H1 (cell line): ENCODE data around the gene SYMPK. TPM values are rescaled to one million over a fixed set of nuclear protein-coding genes. Genes with fewer than 3 reads are reported as not detected.

ENCODE experiments used
- CTCF ChIA-PET: fragments of 300-600 bp; sonication (Branson Sonifier 250); formaldehyde crosslinking; loops from one replicate; lab custom pipeline; 2021; ENCODE audit not compliant: partially characterized antibody; lab: Charles Lee
- POLR2A ChIA-PET: fragments of 300-600 bp; sonication (Branson Sonifier 250); formaldehyde crosslinking; loops from one replicate; lab custom pipeline; 2021; ENCODE audit warnings: inconsistent platforms; ENCODE audit not compliant: partially characterized antibody; lab: Charles Lee
- DNase-seq, 2 experiments: peaks; one replicate each; pipeline versions ENCODE4 v3.0.0 to v3.0.0-alpha.2; 2010 to 2022; ENCODE audit warnings: low spot score in 2 of 2, low read depth in 1 of 2, mixed read lengths in 1 of 2
- FAIRE-seq: peaks from 2 replicates; lab custom pipeline; 2011; peaks lifted over from hg19 to GRCh38; lab: Jason Lieb, UNC
- H2AFZ ChIP-seq: 2 replicates; pipeline ENCODE4 v1.8.1; 2012; ENCODE audit warnings: low read length, inconsistent platforms
- H2AK5ac ChIP-seq: 2 replicates; pipeline ENCODE4 v1.6.1; 2013; ENCODE audit warnings: low read depth, low read length
- H2BK120ac ChIP-seq: replicated peaks from 2 replicates; pipeline ENCODE3; 2013; ENCODE audit warnings: low read depth, low read length, inconsistent platforms
- H2BK12ac ChIP-seq: 2 replicates; pipeline ENCODE4 v1.6.1; 2013; ENCODE audit warnings: low read depth, low read length
- H2BK15ac ChIP-seq: 2 replicates; pipeline ENCODE4 v1.6.1; 2013; ENCODE audit warnings: low read length
- H2BK20ac ChIP-seq: 2 replicates; pipeline ENCODE4 v1.6.1; 2013; ENCODE audit warnings: low read length
- H2BK5ac ChIP-seq: 2 replicates; pipeline ENCODE4 v1.6.1; 2013; ENCODE audit warnings: low read depth, low read length
- H3K14ac ChIP-seq: 2 replicates; pipeline ENCODE4 v1.6.1; 2013; ENCODE audit warnings: inconsistent platforms; ENCODE audit not compliant: insufficient read length
- H3K18ac ChIP-seq: 2 replicates; pipeline ENCODE4 v1.6.1; 2013; ENCODE audit warnings: low read length; ENCODE audit errors: extremely low read depth
- H3K23ac ChIP-seq: 2 replicates; pipeline ENCODE4 v1.6.1; 2013; ENCODE audit warnings: inconsistent platforms; ENCODE audit not compliant: insufficient read length
- H3K23me2 ChIP-seq: 2 replicates; pipeline ENCODE4 v1.6.1; 2013; ENCODE audit warnings: low read depth, low read length
- H3K27ac ChIP-seq: 2 replicates; pipeline ENCODE4 v1.6.1; 2011; ENCODE audit warnings: low read depth, low read length, inconsistent platforms
- H3K27me3 ChIP-seq, 4 experiments: replicated peaks in 1 of 4; 1 replicate in 1 of 4; 2 replicates in 3 of 4; pipeline versions ENCODE4 v1.6.1 to v1.8.1; 2011 to 2013; ENCODE audit warnings: low read length in 3 of 4, mild to moderate bottlenecking in 3 of 4, inconsistent platforms in 2 of 4, mixed read lengths in 2 of 4, moderate library complexity in 1 of 4; ENCODE audit not compliant: control insufficient read depth in 3 of 4, insufficient read depth in 3 of 4; ENCODE audit errors: extremely low read depth in 1 of 4
- H3K36me3 ChIP-seq, 4 experiments: 2 replicates each; pipeline versions ENCODE4 v1.6.1 to v1.8.1; 2011 to 2013; ENCODE audit warnings: mild to moderate bottlenecking in 4 of 4, low read length in 3 of 4, moderate library complexity in 2 of 4, control low read depth in 1 of 4, inconsistent platforms in 1 of 4; ENCODE audit not compliant: insufficient read depth in 4 of 4, control insufficient read depth in 2 of 4
- H3K4ac ChIP-seq: replicated peaks from 2 replicates; pipeline ENCODE3; 2013; ENCODE audit warnings: low read length, low read depth, mixed read lengths, inconsistent platforms; ENCODE audit not compliant: insufficient read length
- H3K4me1 ChIP-seq, 4 experiments: replicated peaks in 1 of 4; 1 replicate in 1 of 4; 2 replicates in 3 of 4; pipeline versions ENCODE4 v1.6.1 to v1.8.1; 2011 to 2013; ENCODE audit warnings: low read length in 3 of 4, inconsistent platforms in 2 of 4, mixed read lengths in 1 of 4; ENCODE audit not compliant: insufficient read depth in 4 of 4, control insufficient read depth in 3 of 4
- H3K4me2 ChIP-seq, 2 experiments: 2 replicates each; pipeline versions ENCODE4 v1.6.1 to v1.8.1; 2011 to 2013; ENCODE audit warnings: low read depth in 2 of 2, low read length in 2 of 2, control low read depth in 1 of 2, inconsistent platforms in 1 of 2, mild to moderate bottlenecking in 1 of 2; ENCODE audit not compliant: insufficient read depth in 1 of 2
- H3K4me3 ChIP-seq, 4 experiments: fragments of 200-600, 300-600 bp in 1 of 4; sonication (generic), shearing (Covaris generic), sonication (Bioruptor Twin) in 1 of 4; 2 replicates each; pipeline versions ENCODE4 v1.5.1 to v1.8.1; 2011 to 2016; ENCODE audit warnings: low read length in 4 of 4, low read depth in 3 of 4, control low read depth in 2 of 4, inconsistent platforms in 2 of 4, mild to moderate bottlenecking in 2 of 4, mixed read lengths in 1 of 4, moderate library complexity in 1 of 4; ENCODE audit not compliant: insufficient read depth in 2 of 4; ENCODE audit errors: extremely low read depth in 1 of 4
- H3K56ac ChIP-seq: replicated peaks from 2 replicates; pipeline ENCODE3; 2013; ENCODE audit warnings: low read depth, mild to moderate bottlenecking, mixed read lengths, low read length, inconsistent platforms; ENCODE audit not compliant: insufficient read length
- H3K79me1 ChIP-seq: 2 replicates; pipeline ENCODE4 v1.6.1; 2013; ENCODE audit warnings: low read depth, low read length, control low read depth
- H3K79me2 ChIP-seq, 2 experiments: 2 replicates each; pipeline versions ENCODE4 v1.6.1 to v1.8.1; 2012 to 2013; ENCODE audit warnings: low read length in 2 of 2, mild to moderate bottlenecking in 2 of 2, inconsistent platforms in 1 of 2; ENCODE audit not compliant: insufficient read depth in 2 of 2, control insufficient read depth in 1 of 2
- H3K9ac ChIP-seq, 4 experiments: replicated peaks in 1 of 4; 1 replicate in 1 of 4; 2 replicates in 3 of 4; pipeline versions ENCODE4 v1.6.1 to v1.8.1; 2011 to 2013; ENCODE audit warnings: low read depth in 3 of 4, low read length in 3 of 4, control low read depth in 2 of 4, mild to moderate bottlenecking in 2 of 4, moderate library complexity in 2 of 4, inconsistent platforms in 1 of 4; ENCODE audit errors: extremely low read depth in 1 of 4
- H3K9me3 ChIP-seq, 2 experiments: 2 replicates each; pipeline versions ENCODE4 v1.6.1 to v1.8.1; 2012 to 2013; ENCODE audit warnings: mild to moderate bottlenecking in 2 of 2, moderate library complexity in 2 of 2, control low read depth in 1 of 2, inconsistent platforms in 1 of 2, low read depth in 1 of 2, low read length in 1 of 2, mixed read lengths in 1 of 2; ENCODE audit not compliant: insufficient read depth in 2 of 2
- H4K20me1 ChIP-seq, 2 experiments: replicated peaks in 1 of 2; 2 replicates each; pipeline versions ENCODE3 to v1.8.1; 2011 to 2013; ENCODE audit warnings: inconsistent platforms in 2 of 2, low read length in 2 of 2, mild to moderate bottlenecking in 1 of 2; ENCODE audit not compliant: insufficient read depth in 2 of 2, control insufficient read depth in 1 of 2
- H4K5ac ChIP-seq: 2 replicates; pipeline ENCODE4 v1.6.1; 2013; ENCODE audit warnings: low read length, low read depth, mixed read lengths, inconsistent platforms; ENCODE audit not compliant: insufficient read length
- H4K8ac ChIP-seq: 2 replicates; pipeline ENCODE4 v1.8.0; 2013; ENCODE audit warnings: mild to moderate bottlenecking, moderate library complexity, low read length, inconsistent platforms; ENCODE audit not compliant: insufficient read depth; ENCODE audit errors: extremely low read depth
- H4K91ac ChIP-seq: replicated peaks from 2 replicates; pipeline ENCODE3; 2013; ENCODE audit warnings: low read length, mixed read lengths, inconsistent platforms; ENCODE audit not compliant: insufficient read length
- EP300 ChIP-seq, 2 experiments: IDR thresholded peaks; 1 replicate in 1 of 2; 2 replicates in 1 of 2; pipeline ENCODE4 v1.6.1; 2011 to 2012; ENCODE audit warnings: low read depth in 2 of 2, low read length in 2 of 2, mild to moderate bottlenecking in 2 of 2, borderline replicate concordance in 1 of 2, inconsistent platforms in 1 of 2, moderate library complexity in 1 of 2
- POLR2AphosphoS5 ChIP-seq: IDR thresholded peaks from 2 replicates; pipeline ENCODE4 v1.6.1; 2011; ENCODE audit warnings: low read depth, low read length
- RXRA ChIP-seq: IDR thresholded peaks from 2 replicates; pipeline ENCODE4 v1.6.1; 2011; ENCODE audit warnings: low read depth, mild to moderate bottlenecking, low read length, moderate library complexity; ENCODE audit not compliant: insufficient read depth
- SAP30 ChIP-seq: fragments of 300-600 bp; sonication (generic); IDR thresholded peaks from 2 replicates; pipeline ENCODE4 v1.7.1; 2012; ENCODE audit warnings: low read length, moderate library complexity, mild to moderate bottlenecking, inconsistent platforms; ENCODE audit not compliant: insufficient read depth, insufficient replicate concordance
- SIX5 ChIP-seq: IDR thresholded peaks from 2 replicates; pipeline ENCODE4 v1.6.1; 2011; ENCODE audit warnings: mild to moderate bottlenecking, low read depth, low read length
- TAF1 ChIP-seq: IDR thresholded peaks from 2 replicates; pipeline ENCODE4 v1.6.1; 2011; ENCODE audit warnings: mild to moderate bottlenecking, low read depth, low read length
- YY1 ChIP-seq: IDR thresholded peaks from 2 replicates; pipeline ENCODE4 v1.6.1; 2011; ENCODE audit warnings: low read depth, mild to moderate bottlenecking, low read length
- WGBS, 2 experiments: shearing (Covaris generic) in 1 of 2; methylation state at CpG; one replicate each; pipeline versions ENCODE4 v1.1.6 to v1.1.7; 2013 to 2015; ENCODE audit warnings: low lambda C conversion rate in 2 of 2, mixed read lengths in 2 of 2, inconsistent platforms in 1 of 2, low coverage in 1 of 2, missing lambda C conversion rate in 1 of 2; ENCODE audit not compliant: insufficient replicate concordance in 2 of 2, insufficient coverage in 1 of 2, insufficient read length in 1 of 2; ENCODE audit errors: extremely low coverage in 1 of 2, missing lambda C conversion rate in 1 of 2; 5-methylcytosine and 5-hydroxymethylcytosine counted together
- polyA plus RNA-seq, 7 experiments: library from polyadenylated mRNA; depleted of rRNA in 3 of 7; stranded (reverse) in 5 of 7; unstranded in 2 of 7; fragments of >200 nt in 5 of 7; fragments of 200-250 nt in 2 of 7; gene quantifications; 1 replicate in 5 of 7; 2 replicates in 1 of 7; 4 replicates in 1 of 7; pipeline versions ENCODE4 v1.2.1 to v1.2.3, GENCODE V29; 2011 to 2013; ENCODE audit warnings: missing spikeins in 2 of 7, mixed read lengths in 2 of 7
- total RNA-seq: library from RNA; stranded (reverse); fragmentation: NEBNext Ultra II Directional; extraction: Animal tissue kit (Norgen Biotek cat#: 25700); gene quantifications from 2 replicates; pipeline ENCODE4 v1.2.1, GENCODE V29; 2021
- TF ChIP-seq, protein P1 (sequence below), 3 experiments: IDR thresholded peaks; 1 replicate in 2 of 3; 2 replicates in 1 of 3; pipeline versions ENCODE4 v1.5.1 to v1.6.1; 2011; ENCODE audit warnings: low read length in 3 of 3, mild to moderate bottlenecking in 3 of 3, inconsistent platforms in 2 of 3, low read depth in 1 of 3, moderate library complexity in 1 of 3; ENCODE audit not compliant: insufficient read depth in 1 of 3; ENCODE audit errors: control extremely low read depth in 1 of 3

Gene SYMPK
- total and polyA plus RNA-seq, 2 of the 8 experiments (the other 6 are each of a cell fraction or from before 2014, with no cell fraction given): 93.6 to 99.5 TPM

DNA sequence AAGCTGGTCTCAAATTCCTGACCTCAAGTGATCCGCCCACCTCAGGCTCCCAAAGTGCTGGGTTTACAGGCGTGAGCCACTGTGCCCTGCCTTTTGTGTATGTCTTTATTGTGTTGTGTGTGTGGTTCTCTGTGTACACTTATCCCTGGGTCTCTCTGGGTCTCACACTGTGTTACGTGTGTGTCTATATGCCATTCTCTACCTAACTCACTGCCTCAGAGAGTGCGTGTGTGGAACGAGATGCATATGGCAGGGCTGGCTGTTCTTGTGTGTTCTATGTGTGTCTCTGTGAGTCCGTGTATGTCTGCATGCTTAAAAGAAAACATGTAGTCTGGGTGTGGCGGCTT lies 11.6 kb upstream of the SYMPK start:
- no peak overlapping the region for H3K4ac ChIP-seq
- H3K18ac ChIP-seq: 0 out of 2 replicates have a peak overlapping the region, but pooled peaks have one; percentile 60
- peak overlapping the region in 1 of 4 experiments; percentile 11; a peak in 1 of 7 replicates for H3K9ac ChIP-seq
- 92% methylated on average over 7 of the region's 7 CpGs; no CpG with 5 or more reads in 1 of the 2 experiments for WGBS, 2 experiments
- H2BK120ac ChIP-seq: no peak overlapping the region
- H3K4me2 ChIP-seq: no peak overlapping the region; a peak in 1 of 4 replicates
- H3K79me2 ChIP-seq: no peaks in the 10 kb centered on the region
- FAIRE-seq (no peak), DNase-seq (no peak)
- no peak overlapping the region for H4K5ac ChIP-seq
- peaks cover 5 to 8% of the 10 kb centered on the region in 2 experiments for H4K20me1 ChIP-seq
- H2BK5ac ChIP-seq: no peak overlapping the region
- H3K23ac ChIP-seq: no peak overlapping the region
- H2AFZ ChIP-seq: no peak overlapping the region
- peaks cover 0 to 15% (median 3%) of the 10 kb centered on the region in 4 experiments; a peak in 3 of 8 replicates for H3K36me3 ChIP-seq
- H3K56ac ChIP-seq: no peak overlapping the region
- H2BK12ac ChIP-seq: peak overlapping the region; percentile 90; the same call in 1 of the 2 replicates
- no peak overlapping the region for H3K14ac ChIP-seq
- H2BK20ac ChIP-seq: no peak overlapping the region; the same call in 1 of the 2 replicates
- H3K9me3 ChIP-seq: no peaks in the 10 kb centered on the region
- no peak overlapping the region for H2BK15ac ChIP-seq
- H2AK5ac ChIP-seq: no peak overlapping the region; the same call in 1 of the 2 replicates
- peaks cover 0 to 12% (median 9%) of the 10 kb centered on the region in 4 experiments; a peak in 6 of 7 replicates for H3K4me1 ChIP-seq
- CTCF ChIA-PET: interaction anchor here (2.0 to 12.4 kb wide), 2 partner anchors 9 to 10 kb away, joined by 7 to 208 read pairs; partner anchors contain the start of genes FOXA3 and IRF2BP1
- H3K23me2 ChIP-seq: peaks cover 6% of the 10 kb centered on the region; the same call in 1 of the 2 replicates
- peaks cover 3% of the 10 kb centered on the region; the same call in 1 of the 2 replicates for H3K79me1 ChIP-seq
- H3K4me3 ChIP-seq: no peak overlapping the region
- H3K27ac ChIP-seq: no peak overlapping the region
- POLR2A ChIA-PET: interaction anchor here (6.0 to 13.7 kb wide), 2 partner anchors 9 kb away, joined by 48 to 277 read pairs; partner anchors contain the start of genes FOXA3, IRF2BP1 and SYMPK
- no peak overlapping the region for H4K8ac ChIP-seq
- no peaks in the 10 kb centered on the region; a peak in 1 of 7 replicates for H3K27me3 ChIP-seq
- TF ChIP-seq SAP30 (no peak), TAF1 (no peak), YY1 (no peak), RXRA (no peak), POLR2AphosphoS5 (no peak), SIX5 (no peak), EP300 (IDR thresholded peaks at IDR 0.05; ENCODE audit: borderline replicate concordance in 1 of 2, low read depth in 2 of 2, low read length in 2 of 2) (no peak)
- TF ChIP-seq, protein P1, sequence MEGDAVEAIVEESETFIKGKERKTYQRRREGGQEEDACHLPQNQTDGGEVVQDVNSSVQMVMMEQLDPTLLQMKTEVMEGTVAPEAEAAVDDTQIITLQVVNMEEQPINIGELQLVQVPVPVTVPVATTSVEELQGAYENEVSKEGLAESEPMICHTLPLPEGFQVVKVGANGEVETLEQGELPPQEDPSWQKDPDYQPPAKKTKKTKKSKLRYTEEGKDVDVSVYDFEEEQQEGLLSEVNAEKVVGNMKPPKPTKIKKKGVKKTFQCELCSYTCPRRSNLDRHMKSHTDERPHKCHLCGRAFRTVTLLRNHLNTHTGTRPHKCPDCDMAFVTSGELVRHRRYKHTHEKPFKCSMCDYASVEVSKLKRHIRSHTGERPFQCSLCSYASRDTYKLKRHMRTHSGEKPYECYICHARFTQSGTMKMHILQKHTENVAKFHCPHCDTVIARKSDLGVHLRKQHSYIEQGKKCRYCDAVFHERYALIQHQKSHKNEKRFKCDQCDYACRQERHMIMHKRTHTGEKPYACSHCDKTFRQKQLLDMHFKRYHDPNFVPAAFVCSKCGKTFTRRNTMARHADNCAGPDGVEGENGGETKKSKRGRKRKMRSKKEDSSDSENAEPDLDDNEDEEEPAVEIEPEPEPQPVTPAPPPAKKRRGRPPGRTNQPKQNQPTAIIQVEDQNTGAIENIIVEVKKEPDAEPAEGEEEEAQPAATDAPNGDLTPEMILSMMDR (IDR thresholded peaks at IDR 0.05; ENCODE audit: control extremely low read depth in 1 of 3, insufficient read depth in 1 of 3, low read depth in 1 of 3, low read length in 3 of 3): no peak
- no peak overlapping the region for H4K91ac ChIP-seq
